ENCODE data around the gene CBL. TPM values are rescaled to one million over a fixed set of nuclear protein-coding genes. Genes with fewer than 3 reads are reported as not detected.

The CBL gene
- total RNA-seq, 1 donor from 2014 or later = 40.5 TPM

GRCh38 chr11:119185981-119186634 lies 20.0 kb upstream of the CBL start:
- DNase-seq = no peak
- Mint-ChIP-seq H3K4me3 (ENCODE audit: unreplicated experiment) (no peak overlapping the region), H3K27me3 (ENCODE audit: unreplicated experiment) (peaks cover 8% of the 10 kb centered on the region), H3K36me3 (ENCODE audit: unreplicated experiment) (no peaks in the 10 kb centered on the region), H3K27ac (ENCODE audit: unreplicated experiment) (no peak overlapping the region), H3K4me1 (ENCODE audit: low read depth, unreplicated experiment) (no peaks in the 10 kb centered on the region), H3K9me3 (ENCODE audit: unreplicated experiment) (no peaks in the 10 kb centered on the region)
- TF ChIP-seq CTCF (IDR thresholded peaks at IDR 0.05; ENCODE audit: partially characterized antibody, unreplicated experiment) = no peak

- no peak for DNase-seq
- H3K4me1 Mint-ChIP-seq (ENCODE audit: low read depth, unreplicated experiment) = no peaks in the 10 kb centered on the region
- no peaks in the 10 kb centered on the region for H3K36me3 Mint-ChIP-seq (ENCODE audit: unreplicated experiment)
- peaks cover 7% of the 10 kb centered on the region for H3K27me3 Mint-ChIP-seq (ENCODE audit: unreplicated experiment)
- no peak overlapping the region for H3K27ac Mint-ChIP-seq (ENCODE audit: unreplicated experiment)
- H3K4me3 Mint-ChIP-seq (ENCODE audit: unreplicated experiment) = no peak overlapping the region
- TF ChIP-seq CTCF (IDR thresholded peaks at IDR 0.05; ENCODE audit: partially characterized antibody, unreplicated experiment) = no peak
- no peaks in the 10 kb centered on the region for H3K9me3 Mint-ChIP-seq (ENCODE audit: unreplicated experiment)
Measured at GRCh38 chr11:119187123-119187892, 18.8 kb upstream of the CBL start.

GRCh38 chr11:119188067-119188466 lies 18.1 kb upstream of the CBL start:
- DNase-seq = no peak
- H3K4me1 Mint-ChIP-seq (ENCODE audit: low read depth, unreplicated experiment) = no peaks in the 10 kb centered on the region
- no peaks in the 10 kb centered on the region for H3K36me3 Mint-ChIP-seq (ENCODE audit: unreplicated experiment)
- peaks cover 5% of the 10 kb centered on the region for H3K27me3 Mint-ChIP-seq (ENCODE audit: unreplicated experiment)
- H3K4me3 Mint-ChIP-seq (ENCODE audit: unreplicated experiment) = no peak overlapping the region
- H3K9me3 Mint-ChIP-seq (ENCODE audit: unreplicated experiment) = no peaks in the 10 kb centered on the region
- no peak overlapping the region for H3K27ac Mint-ChIP-seq (ENCODE audit: unreplicated experiment)
- no peak for TF ChIP-seq CTCF (IDR thresholded peaks at IDR 0.05; ENCODE audit: partially characterized antibody, unreplicated experiment)

GRCh38 chr11:119188887-119189286 lies 17.3 kb upstream of the CBL start:
- H3K36me3 Mint-ChIP-seq (ENCODE audit: unreplicated experiment) = no peaks in the 10 kb centered on the region
- H3K9me3 Mint-ChIP-seq (ENCODE audit: unreplicated experiment) = no peaks in the 10 kb centered on the region
- H3K4me3 Mint-ChIP-seq (ENCODE audit: unreplicated experiment) = no peak overlapping the region
- no peaks in the 10 kb centered on the region for H3K4me1 Mint-ChIP-seq (ENCODE audit: low read depth, unreplicated experiment)
- H3K27ac Mint-ChIP-seq (ENCODE audit: unreplicated experiment) = no peak overlapping the region
- peaks cover 5% of the 10 kb centered on the region for H3K27me3 Mint-ChIP-seq (ENCODE audit: unreplicated experiment)
- no peak for TF ChIP-seq CTCF (IDR thresholded peaks at IDR 0.05; ENCODE audit: partially characterized antibody, unreplicated experiment)
- DNase-seq = no peak

- H3K4me3 Mint-ChIP-seq (ENCODE audit: unreplicated experiment) = no peak overlapping the region
- H3K27me3 Mint-ChIP-seq (ENCODE audit: unreplicated experiment) = peaks cover 5% of the 10 kb centered on the region
- no peak overlapping the region for H3K27ac Mint-ChIP-seq (ENCODE audit: unreplicated experiment)
- H3K36me3 Mint-ChIP-seq (ENCODE audit: unreplicated experiment) = no peaks in the 10 kb centered on the region
- H3K9me3 Mint-ChIP-seq (ENCODE audit: unreplicated experiment) = no peaks in the 10 kb centered on the region
- no peaks in the 10 kb centered on the region for H3K4me1 Mint-ChIP-seq (ENCODE audit: low read depth, unreplicated experiment)
- no peak for TF ChIP-seq CTCF (IDR thresholded peaks at IDR 0.05; ENCODE audit: partially characterized antibody, unreplicated experiment)
- DNase-seq = no peak
Measured at GRCh38 chr11:119189393-119189792, 16.7 kb upstream of the CBL start.

Measured in glutamatergic neuron (in vitro differentiated cells).